Peyer's patch (tissue), 4 donors: ENCODE measurements around the gene NTN4.

Experiments
- CTCF ChIP-seq, 6 experiments: fragments of 450-650 bp in 4 of 6; fragments of 200-600 bp in 2 of 6; sonication (generic) in 1 of 6; IDR thresholded peaks; one replicate each; pipeline ENCODE4 v1.5.1; 2017 to 2019; ENCODE audit warnings: antibody characterized with exemption in 6 of 6, mild to moderate bottlenecking in 3 of 6, moderate library complexity in 1 of 6
- POLR2A ChIP-seq, 2 donors: fragments of 450-650 bp; IDR thresholded peaks; one replicate each; pipeline ENCODE4 v1.5.1; 2017; ENCODE audit warnings: antibody characterized with exemption in 2 of 2, mild to moderate bottlenecking in 2 of 2, moderate library complexity in 2 of 2

GRCh38 chr12:95674631-95675030, 115.9 kb downstream of the NTN4 start:
- TF ChIP-seq CTCF (IDR thresholded peaks at IDR 0.05): no peak
- TF ChIP-seq POLR2A (IDR thresholded peaks at IDR 0.05): no peak
